Epithelial cell of proximal tubule (primary cell): ENCODE measurements around the gene POU2AF3. TPM values are rescaled to one million over a fixed set of nuclear protein-coding genes. Genes with fewer than 3 reads are reported as not detected.

Experiments used
- DNase-seq: peaks from one replicate; pipeline ENCODE4 v3.0.0-alpha.2; 2011; ENCODE audit warnings: low read depth
- H3K4me3 ChIP-seq: 2 replicates; pipeline ENCODE4 v1.5.1; 2011; ENCODE audit warnings: low read depth, mild to moderate bottlenecking, low read length
- total RNA-seq: library from RNA; depleted of rRNA; stranded (reverse); fragments of >200 nt; gene quantifications from 2 replicates; pipeline ENCODE4 v1.2.3, GENCODE V29; 2015
- TF ChIP-seq, protein P1 (sequence below): conservative IDR thresholded peaks from 2 replicates; pipeline ENCODE4 v1.5.1; 2012; ENCODE audit warnings: low read depth, mild to moderate bottlenecking, low read length

The POU2AF3 gene
- total RNA-seq, 1 donor from 2014 or later = 0.69 TPM

DNA sequence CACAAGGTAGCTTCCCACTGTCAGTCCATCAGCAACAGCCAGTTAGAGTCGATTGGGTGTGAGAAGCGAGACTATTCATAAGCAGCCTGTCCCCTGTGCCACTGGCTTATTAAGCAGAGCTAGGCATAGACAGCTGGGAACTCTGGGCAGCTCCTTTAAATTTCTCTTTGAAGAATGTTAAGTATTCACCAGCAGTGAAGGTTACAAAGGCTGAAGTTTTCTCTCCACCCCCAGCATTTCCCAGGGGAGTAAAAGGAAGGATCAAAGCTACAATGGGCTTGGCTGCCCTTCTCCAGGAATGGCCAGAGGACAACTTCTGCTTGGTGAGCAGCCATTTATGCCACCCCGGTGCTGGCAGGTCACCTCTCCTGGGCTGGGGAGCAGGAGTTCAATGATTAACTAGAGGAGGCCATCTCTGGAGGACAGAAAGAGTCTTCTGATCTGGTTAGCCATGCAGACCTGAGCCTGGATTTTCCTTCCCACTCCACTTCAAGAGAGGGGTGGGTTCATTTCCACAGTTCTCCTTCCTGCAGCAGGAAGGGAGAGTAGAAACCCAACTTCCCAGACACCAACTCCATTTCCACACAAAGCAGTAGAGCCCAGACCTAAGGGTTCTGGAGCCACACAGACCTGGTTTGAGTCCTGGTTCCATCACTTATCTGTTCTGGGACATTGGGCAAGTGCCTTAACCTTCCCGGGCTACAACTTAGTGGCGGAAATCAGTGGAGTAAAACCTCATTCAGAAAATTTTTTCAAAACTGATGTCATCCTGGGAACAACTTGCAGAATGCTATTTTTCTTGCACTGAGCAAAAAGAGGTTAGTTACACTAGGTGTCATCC, 22.6 kb downstream of the POU2AF3 start:
- DNase-seq = no peak
- no peak overlapping the region for H3K4me3 ChIP-seq
- TF ChIP-seq, protein P1, sequence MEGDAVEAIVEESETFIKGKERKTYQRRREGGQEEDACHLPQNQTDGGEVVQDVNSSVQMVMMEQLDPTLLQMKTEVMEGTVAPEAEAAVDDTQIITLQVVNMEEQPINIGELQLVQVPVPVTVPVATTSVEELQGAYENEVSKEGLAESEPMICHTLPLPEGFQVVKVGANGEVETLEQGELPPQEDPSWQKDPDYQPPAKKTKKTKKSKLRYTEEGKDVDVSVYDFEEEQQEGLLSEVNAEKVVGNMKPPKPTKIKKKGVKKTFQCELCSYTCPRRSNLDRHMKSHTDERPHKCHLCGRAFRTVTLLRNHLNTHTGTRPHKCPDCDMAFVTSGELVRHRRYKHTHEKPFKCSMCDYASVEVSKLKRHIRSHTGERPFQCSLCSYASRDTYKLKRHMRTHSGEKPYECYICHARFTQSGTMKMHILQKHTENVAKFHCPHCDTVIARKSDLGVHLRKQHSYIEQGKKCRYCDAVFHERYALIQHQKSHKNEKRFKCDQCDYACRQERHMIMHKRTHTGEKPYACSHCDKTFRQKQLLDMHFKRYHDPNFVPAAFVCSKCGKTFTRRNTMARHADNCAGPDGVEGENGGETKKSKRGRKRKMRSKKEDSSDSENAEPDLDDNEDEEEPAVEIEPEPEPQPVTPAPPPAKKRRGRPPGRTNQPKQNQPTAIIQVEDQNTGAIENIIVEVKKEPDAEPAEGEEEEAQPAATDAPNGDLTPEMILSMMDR = no peak

- TF ChIP-seq, protein P1 = no peak
- no peak for DNase-seq
- H3K4me3 ChIP-seq = no peak overlapping the region
Observed at GRCh38 chr11:111322534-111322933, 24.2 kb downstream of the POU2AF3 start.

DNA sequence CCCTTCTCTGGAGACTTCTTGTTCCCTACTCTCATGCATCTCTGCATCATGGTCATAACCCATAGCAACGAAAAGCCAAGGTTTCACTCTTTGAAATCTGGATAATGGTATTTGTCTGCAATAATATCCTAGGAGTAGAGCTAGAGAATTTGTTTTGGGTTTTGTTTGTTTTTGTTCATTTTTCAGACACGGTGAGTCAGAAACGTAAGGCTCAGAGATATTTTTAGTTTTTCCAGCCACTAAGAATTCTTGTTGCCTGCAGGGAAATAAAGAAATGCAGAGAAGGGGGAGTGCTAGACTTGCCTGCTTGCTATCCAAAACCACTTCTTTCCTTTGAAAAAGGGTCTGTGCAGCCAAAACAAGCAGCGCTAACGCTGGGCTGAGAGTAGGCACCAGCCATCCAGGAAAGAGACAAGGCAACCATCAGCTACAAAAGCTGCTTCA, 26.0 kb downstream of the POU2AF3 start:
- H3K4me3 ChIP-seq = no peak overlapping the region
- TF ChIP-seq, protein P1 = no peak
- no peak for DNase-seq

DNA sequence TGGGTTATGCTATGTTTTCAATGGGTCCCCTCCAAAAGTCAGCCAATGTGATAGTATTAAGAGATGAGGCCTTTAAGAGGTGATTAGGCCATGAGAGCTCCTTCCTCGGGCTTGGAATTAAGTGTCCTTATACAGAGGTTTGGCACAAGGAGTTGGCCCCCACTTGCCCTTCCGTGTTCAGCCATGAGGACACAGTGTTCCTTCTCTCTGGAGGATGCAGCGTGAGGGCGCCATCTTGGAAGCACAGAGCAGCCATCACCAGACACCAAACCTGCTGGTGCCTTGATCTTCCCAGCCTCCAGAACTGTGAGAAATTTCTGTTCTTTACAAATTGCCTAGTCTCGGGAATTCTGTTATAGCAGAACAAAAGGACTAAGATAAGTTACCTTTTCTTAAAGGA, 26.9 kb downstream of the POU2AF3 start:
- no peak overlapping the region for H3K4me3 ChIP-seq
- TF ChIP-seq, protein P1 = no peak
- no peak for DNase-seq

DNA sequence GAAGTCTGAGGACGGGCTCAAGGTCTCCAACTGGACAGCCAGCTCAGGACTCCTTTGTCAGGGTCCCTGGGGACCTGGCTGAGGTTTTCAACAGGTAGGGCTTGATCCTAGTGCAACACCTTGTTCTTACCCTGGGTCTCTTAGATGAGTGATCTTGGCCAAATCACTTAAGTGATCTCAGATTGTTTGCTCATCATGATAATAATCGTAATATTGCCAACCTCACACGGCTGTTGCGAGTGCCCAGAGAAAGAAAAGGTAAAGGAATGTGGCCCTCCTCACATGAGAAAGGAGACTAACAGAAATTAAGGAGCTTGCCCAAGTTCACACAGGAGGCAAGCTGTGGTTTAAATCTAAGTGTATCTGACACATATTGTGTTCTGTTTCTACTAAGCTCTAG, 28.5 kb downstream of the POU2AF3 start:
- no peak for DNase-seq
- TF ChIP-seq, protein P1 = no peak

DNA sequence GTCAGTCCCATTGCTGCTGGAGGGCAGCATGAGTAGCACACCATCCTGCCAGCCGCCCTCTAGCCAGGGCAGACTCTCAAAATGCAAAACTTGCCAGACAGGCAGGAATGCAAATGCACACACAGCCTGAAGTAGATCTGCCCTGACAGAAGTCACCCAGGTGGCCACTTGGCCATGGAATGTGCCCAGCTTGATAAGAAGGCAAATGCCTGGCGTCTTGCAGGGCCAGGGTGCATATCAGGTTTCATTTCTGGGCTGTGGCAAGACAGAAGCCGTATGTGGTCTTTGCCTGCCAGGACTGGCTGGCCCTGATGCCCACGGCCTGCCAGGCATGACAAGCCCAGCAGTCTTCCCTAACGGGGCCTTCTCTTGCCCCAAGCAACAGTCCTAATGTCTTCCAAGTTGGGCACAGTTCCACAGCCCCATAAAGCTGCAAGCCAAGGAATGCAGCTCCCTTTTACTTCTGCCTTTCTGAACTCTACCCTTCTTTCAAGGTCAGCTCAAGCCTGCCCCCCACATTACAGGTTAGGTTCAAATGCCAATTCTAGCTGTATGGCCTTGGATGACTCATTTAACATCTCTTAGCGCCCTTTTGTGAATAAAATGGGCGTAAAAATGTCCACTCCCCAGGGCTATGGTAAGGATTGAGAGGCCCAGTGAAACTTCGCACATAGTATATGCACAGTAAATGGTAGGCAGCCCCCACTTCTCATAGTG, 29.7 kb downstream of the POU2AF3 start:
- no peak overlapping the region for H3K4me3 ChIP-seq
- no peak for DNase-seq
- TF ChIP-seq, protein P1 = no peak

More for the DNA sequence above, 28.5 kb downstream of the POU2AF3 start:
- H3K4me3 ChIP-seq = no peak overlapping the region
